NB4 (cell line): Measurements from ENCODE around the gene TTF2.

Experiments
- CTCF ChIP-seq: IDR thresholded peaks from one replicate; pipeline ENCODE4 v1.5.1; 2012; ENCODE audit warnings: low read depth, low read length
- MAX ChIP-seq: IDR thresholded peaks from 2 replicates; pipeline ENCODE4 v1.6.1; 2011; ENCODE audit warnings: low read depth, low read length
- POLR2A ChIP-seq: IDR thresholded peaks from 2 replicates; pipeline ENCODE4 v1.6.1; 2011; ENCODE audit warnings: mild to moderate bottlenecking; ENCODE audit not compliant: insufficient read length; ENCODE audit errors: extremely low read depth

- TF ChIP-seq CTCF = no peak
- TF ChIP-seq POLR2A = no peak
- TF ChIP-seq MAX = no peak
Measured at GRCh38 chr1:117014209-117014608, 45.9 kb upstream of the TTF2 start.
